Ascending aorta (tissue), 2 donors: ENCODE measurements around the gene ABR. TPM values are rescaled to one million over a fixed set of nuclear protein-coding genes. Genes with fewer than 3 reads are reported as not detected.

Experiments used
- DNase-seq, 2 donors: peaks; one replicate each; pipeline ENCODE4 v3.0.0-alpha.2; 2019; ENCODE audit warnings: low spot score in 2 of 2
- H3K27ac ChIP-seq, 2 donors: fragments of 200-600 bp; sonication (generic); one replicate each; pipeline ENCODE4 v1.5.1; 2016 to 2017; ENCODE audit warnings: mild to moderate bottlenecking in 1 of 2
- H3K27me3 ChIP-seq: fragments of 200-600 bp; sonication (generic); one replicate; pipeline ENCODE4 v1.5.1; 2017
- H3K36me3 ChIP-seq, 2 donors: fragments of 200-600 bp; sonication (generic); one replicate each; pipeline ENCODE4 v1.5.1; 2016
- H3K4me1 ChIP-seq, 2 donors: fragments of 200-600 bp; sonication (generic); one replicate each; pipeline ENCODE4 v1.5.1; 2016 to 2017; ENCODE audit warnings: mild to moderate bottlenecking in 1 of 2
- H3K4me3 ChIP-seq, 2 donors: fragments of 200-600 bp; sonication (generic); one replicate each; pipeline ENCODE4 v1.5.1; 2016 to 2017; ENCODE audit warnings: mild to moderate bottlenecking in 1 of 2
- H3K9me3 ChIP-seq, 2 donors: fragments of 200-600 bp; sonication (generic); one replicate each; pipeline ENCODE4 v1.5.1; 2016
- intact Hi-C: fragments of 100-400 bp; cut with DNase I; formaldehyde crosslinking; loops from one replicate; pipeline ENCODE4 v1.15.1; 2023
- total RNA-seq: library from RNA; depleted of rRNA; stranded (reverse); fragments of >200 nt; gene quantifications from one replicate; pipeline ENCODE4 v1.1.0, GENCODE V29; 2016
- TF ChIP-seq, protein P1 (sequence below), 3 experiments: fragments of 200-600 bp in 2 of 3; fragments of 450-650 bp in 1 of 3; sonication (generic) in 2 of 3; IDR thresholded peaks; one replicate each; pipeline ENCODE4 v1.5.1; 2016 to 2019; ENCODE audit warnings: antibody characterized with exemption in 3 of 3, mild to moderate bottlenecking in 1 of 3, moderate library complexity in 1 of 3

ABR gene
- total RNA-seq, 1 donor from 2014 or later: 184 TPM

DNA sequence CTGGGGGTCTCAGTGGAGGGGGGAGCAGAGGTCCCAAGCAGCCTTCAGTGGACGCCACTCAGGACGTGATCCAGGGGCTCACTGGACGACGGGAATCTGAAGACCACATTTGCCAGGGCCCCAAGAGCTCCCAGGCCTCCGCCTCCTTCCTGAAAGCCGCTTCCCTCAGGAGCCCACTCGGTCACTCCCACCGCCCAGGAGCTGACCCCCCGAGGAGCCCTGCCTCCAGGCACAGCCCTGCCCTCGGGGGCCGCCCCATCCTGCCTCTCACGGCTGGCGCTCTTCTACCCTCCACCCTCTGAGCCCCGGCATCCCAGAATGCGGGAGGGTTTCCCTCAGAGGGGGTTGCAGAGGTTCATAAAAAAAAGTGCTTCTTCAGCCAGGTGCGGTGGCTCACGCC, 158.6 kb downstream of the ABR start:
- Histone ChIP-seq H3K4me3 (no peak overlapping the region), H3K9me3 (no peaks in the 10 kb centered on the region), H3K4me1 (peaks cover 24 to 45% of the 10 kb centered on the region in 2 donors), H3K36me3 (peaks cover 3 to 18% of the 10 kb centered on the region in 2 donors), H3K27ac (peak overlapping the region; percentile 94), H3K27me3 (no peaks in the 10 kb centered on the region)
- no peak for DNase-seq
- intact Hi-C loops: no loop called here
- TF ChIP-seq, protein P1, sequence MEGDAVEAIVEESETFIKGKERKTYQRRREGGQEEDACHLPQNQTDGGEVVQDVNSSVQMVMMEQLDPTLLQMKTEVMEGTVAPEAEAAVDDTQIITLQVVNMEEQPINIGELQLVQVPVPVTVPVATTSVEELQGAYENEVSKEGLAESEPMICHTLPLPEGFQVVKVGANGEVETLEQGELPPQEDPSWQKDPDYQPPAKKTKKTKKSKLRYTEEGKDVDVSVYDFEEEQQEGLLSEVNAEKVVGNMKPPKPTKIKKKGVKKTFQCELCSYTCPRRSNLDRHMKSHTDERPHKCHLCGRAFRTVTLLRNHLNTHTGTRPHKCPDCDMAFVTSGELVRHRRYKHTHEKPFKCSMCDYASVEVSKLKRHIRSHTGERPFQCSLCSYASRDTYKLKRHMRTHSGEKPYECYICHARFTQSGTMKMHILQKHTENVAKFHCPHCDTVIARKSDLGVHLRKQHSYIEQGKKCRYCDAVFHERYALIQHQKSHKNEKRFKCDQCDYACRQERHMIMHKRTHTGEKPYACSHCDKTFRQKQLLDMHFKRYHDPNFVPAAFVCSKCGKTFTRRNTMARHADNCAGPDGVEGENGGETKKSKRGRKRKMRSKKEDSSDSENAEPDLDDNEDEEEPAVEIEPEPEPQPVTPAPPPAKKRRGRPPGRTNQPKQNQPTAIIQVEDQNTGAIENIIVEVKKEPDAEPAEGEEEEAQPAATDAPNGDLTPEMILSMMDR (IDR thresholded peaks at IDR 0.05): no peak

DNA sequence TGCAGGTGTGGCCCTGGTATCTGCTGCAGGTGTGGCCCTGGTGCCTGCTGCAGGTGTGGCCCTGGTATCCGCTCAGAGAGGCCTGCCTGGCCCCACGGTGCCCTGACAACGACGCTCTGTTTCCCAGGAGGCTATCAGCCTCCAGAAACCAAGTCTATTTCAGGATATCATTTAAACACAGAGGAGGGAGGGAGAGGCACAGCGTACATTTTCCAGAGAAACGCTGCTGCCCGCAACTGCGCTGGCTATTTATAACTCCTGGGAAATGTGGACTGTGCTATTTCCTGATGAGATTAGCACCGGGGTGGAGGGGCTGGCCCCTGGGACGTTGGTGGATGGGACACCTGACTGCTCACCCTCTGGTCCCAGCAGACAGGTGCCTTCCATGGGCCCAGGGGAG, 160.3 kb downstream of the ABR start:
- H3K27ac ChIP-seq: peak overlapping the region; percentile 94
- TF ChIP-seq, protein P1 (IDR thresholded peaks at IDR 0.05): no peak
- intact Hi-C loops: loop anchor here (1.0 kb wide), 2 partner anchors 11 to 28 kb away; no protein-coding TSS in a partner anchor
- peaks cover 0 to 9% of the 10 kb centered on the region in 2 donors for H3K36me3 ChIP-seq
- peak overlapping the region; percentile 16 to 42 for H3K4me3 ChIP-seq
- H3K4me1 ChIP-seq: peaks cover 24 to 44% of the 10 kb centered on the region in 2 donors
- DNase-seq: peak; percentile 37 to 88
- no peaks in the 10 kb centered on the region for H3K27me3 ChIP-seq
- no peaks in the 10 kb centered on the region for H3K9me3 ChIP-seq

DNA sequence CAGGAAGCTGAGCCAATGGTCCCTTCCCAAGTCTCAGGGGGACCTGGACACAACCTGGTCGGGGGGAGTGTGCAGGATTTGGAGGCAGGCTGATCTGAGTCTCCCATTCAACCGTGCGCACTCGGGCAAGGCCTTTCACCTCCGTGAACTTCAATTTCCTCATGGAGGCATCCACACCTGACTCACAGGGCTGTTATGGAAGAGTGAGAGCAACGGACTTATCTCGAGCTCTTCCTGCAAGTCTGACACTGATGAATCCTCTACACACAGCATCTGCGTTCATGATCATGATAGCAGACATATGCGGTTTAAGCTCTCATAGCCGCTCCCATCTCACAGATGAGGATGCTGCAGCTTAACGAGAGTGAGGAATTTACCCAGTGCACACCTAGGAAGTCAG, 161.2 kb downstream of the ABR start:
- H3K4me3 ChIP-seq: no peak overlapping the region
- intact Hi-C loops: no loop called here
- H3K4me1 ChIP-seq: peaks cover 24 to 44% of the 10 kb centered on the region in 2 donors
- H3K27me3 ChIP-seq: no peaks in the 10 kb centered on the region
- TF ChIP-seq, protein P1 (IDR thresholded peaks at IDR 0.05): no peak
- H3K36me3 ChIP-seq: peaks cover 3 to 9% of the 10 kb centered on the region in 2 donors
- no peak for DNase-seq
- no peaks in the 10 kb centered on the region for H3K9me3 ChIP-seq
- H3K27ac ChIP-seq: peak overlapping the region; percentile 94

DNA sequence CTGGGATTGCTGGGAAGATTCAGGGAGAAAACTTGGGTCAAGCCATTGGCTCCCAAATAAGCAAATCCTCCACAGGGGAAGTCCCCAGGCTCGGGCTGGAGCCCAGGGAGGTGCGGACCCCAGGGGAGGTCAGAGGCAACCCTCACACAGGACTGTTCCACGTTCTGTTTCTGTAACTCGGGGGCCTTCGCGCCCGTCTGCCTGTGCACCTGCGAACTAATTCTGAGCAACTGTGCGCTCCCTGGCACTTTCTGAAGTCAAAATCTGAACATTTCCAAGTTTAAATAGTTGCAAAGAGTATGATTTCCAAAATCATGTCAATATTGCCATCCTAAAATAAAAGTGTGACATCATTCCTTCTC, 166.1 kb downstream of the ABR start:
- H3K4me1 ChIP-seq: peaks cover 8 to 14% of the 10 kb centered on the region in 2 donors
- intact Hi-C loops: no loop called here
- no peaks in the 10 kb centered on the region for H3K27me3 ChIP-seq
- no peak for DNase-seq
- H3K4me3 ChIP-seq: no peak overlapping the region
- TF ChIP-seq, protein P1 (IDR thresholded peaks at IDR 0.05): no peak
- H3K27ac ChIP-seq: no peak overlapping the region
- peaks cover 44 to 47% of the 10 kb centered on the region in 2 donors for H3K36me3 ChIP-seq
- no peaks in the 10 kb centered on the region for H3K9me3 ChIP-seq

DNA sequence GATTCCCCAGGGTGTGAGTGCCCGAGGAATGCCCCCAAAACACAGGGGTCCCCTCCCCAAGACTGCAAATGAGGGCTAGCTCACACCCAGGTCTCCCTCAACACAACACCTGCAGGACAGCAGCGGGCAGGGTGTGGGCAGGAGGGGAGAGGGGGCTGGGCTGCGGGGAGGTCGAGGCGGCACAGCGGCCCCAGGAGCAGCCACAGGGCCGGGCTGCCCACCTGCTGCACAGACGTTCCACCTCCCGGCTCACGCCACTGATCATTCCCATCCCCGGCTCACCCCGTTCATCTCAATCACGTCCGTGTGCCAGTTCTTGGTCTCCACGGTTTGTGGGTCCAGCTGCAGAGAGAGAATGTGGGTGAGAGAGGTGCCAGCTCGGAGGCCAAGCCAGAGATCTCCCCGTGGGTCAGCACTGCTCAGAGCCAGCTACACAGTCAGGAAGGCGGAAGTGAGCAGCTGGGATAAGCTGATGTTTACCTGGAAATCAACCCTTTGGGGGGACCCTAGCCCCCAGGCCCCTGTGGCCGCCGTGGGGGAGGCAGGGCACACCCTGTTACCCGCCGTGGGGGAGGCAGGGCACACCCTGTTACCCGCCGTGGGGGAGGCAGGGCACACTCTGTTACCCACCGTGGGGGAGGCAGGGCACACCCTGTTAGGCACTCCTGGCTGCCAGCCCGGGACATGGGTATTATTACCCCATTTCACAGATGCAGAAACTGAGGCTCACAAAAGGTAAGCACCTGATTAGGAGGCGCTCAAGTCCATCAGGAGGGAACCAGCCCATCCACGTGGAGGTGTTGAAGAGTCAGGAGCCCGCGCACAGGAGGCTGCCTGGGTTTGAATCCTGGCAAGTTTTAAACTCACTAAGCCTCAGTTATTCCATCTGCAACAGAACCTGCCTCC, 166.7 kb downstream of the ABR start:
- DNase-seq: no peak
- Histone ChIP-seq H3K9me3 (no peaks in the 10 kb centered on the region), H3K36me3 (peaks cover 44 to 47% of the 10 kb centered on the region in 2 donors)

More for the DNA sequence above, 166.7 kb downstream of the ABR start:
- intact Hi-C loops: no loop called here
- H3K4me1 ChIP-seq: peaks cover 11 to 18% of the 10 kb centered on the region in 2 donors
- H3K27ac ChIP-seq: peak overlapping the region in 1 of 2 donors; percentile 8
- TF ChIP-seq, protein P1 (IDR thresholded peaks at IDR 0.05): no peak
- H3K4me3 ChIP-seq: no peak overlapping the region
- no peaks in the 10 kb centered on the region for H3K27me3 ChIP-seq
